Lower lobe of right lung (tissue), 2 donors: ENCODE results near the gene CRIP2. TPM values are rescaled to one million over a fixed set of nuclear protein-coding genes. Genes with fewer than 3 reads are reported as not detected.

Source experiments
- ATAC-seq, 2 donors: fragments of 200-7000 bp; cut with Tn5 transposase; one replicate each; pipeline ENCODE4 v1.9.1; 2020 to 2022; ENCODE audit warnings: mild to moderate bottlenecking in 2 of 2, moderate library complexity in 2 of 2
- DNase-seq: peaks from one replicate; pipeline ENCODE4 v3.0.0-alpha.2; 2020
- H3K27ac ChIP-seq: fragments of 200-600 bp; one replicate; pipeline ENCODE4 v1.8.0; 2022
- H3K27me3 ChIP-seq: fragments of 200-600 bp; one replicate; pipeline ENCODE4 v1.8.0; 2022; ENCODE audit warnings: low read depth
- H3K36me3 ChIP-seq: fragments of 200-600 bp; one replicate; pipeline ENCODE4 v1.8.0; 2022; ENCODE audit warnings: mild to moderate bottlenecking
- H3K4me1 ChIP-seq: fragments of 200-600 bp; one replicate; pipeline ENCODE4 v1.8.0; 2022
- H3K4me3 ChIP-seq: fragments of 200-600 bp; one replicate; pipeline ENCODE4 v1.8.0; 2022; ENCODE audit warnings: mild to moderate bottlenecking
- H3K9me3 ChIP-seq: fragments of 200-600 bp; one replicate; pipeline ENCODE4 v1.8.0; 2022
- CTCF ChIP-seq: fragments of 200-600 bp; IDR thresholded peaks from one replicate; pipeline ENCODE4 v1.8.0; 2022; ENCODE audit warnings: antibody characterized with exemption, mild to moderate bottlenecking
- intact Hi-C: fragments of 100-400 bp; cut with DNase I; formaldehyde crosslinking; loops from one replicate; pipeline ENCODE4 v1.11.0; 2022
- total RNA-seq: library from RNA; stranded (reverse); fragmentation: NEBNext Ultra II Directional; extraction: Animal tissue kit (Norgen Biotek cat#: 25700); gene quantifications from one replicate; pipeline ENCODE4 v1.2.1, GENCODE V29; 2021
- donor health status: DM: no; HTN: yes; CAD: no; lungs with severe emphysema.

CRIP2 gene
- total RNA-seq, 1 donor from 2014 or later = 143 TPM

- DNase-seq (peak; percentile 73), ATAC-seq (no peak)
- peaks cover 7% of the 10 kb centered on the region for H3K36me3 ChIP-seq
- peaks cover 98% of the 10 kb centered on the region for H3K4me1 ChIP-seq
- H3K27me3 ChIP-seq = no peaks in the 10 kb centered on the region
- H3K27ac ChIP-seq = peak overlapping the region; percentile 99
- no peaks in the 10 kb centered on the region for H3K9me3 ChIP-seq
- no peak for TF ChIP-seq CTCF
- H3K4me3 ChIP-seq = no peak overlapping the region
- intact Hi-C loops = no loop called here
These were observed 9.7 kb downstream of the CRIP2 start for GRCh38 chr14:105484069-105484996.

- DNase-seq (no peak), ATAC-seq (no peak)
- H3K27me3 ChIP-seq = no peaks in the 10 kb centered on the region
- H3K27ac ChIP-seq = peak overlapping the region; percentile 99
- H3K9me3 ChIP-seq = no peaks in the 10 kb centered on the region
- no peak overlapping the region for H3K4me3 ChIP-seq
- no peaks in the 10 kb centered on the region for H3K36me3 ChIP-seq
- H3K4me1 ChIP-seq = peaks cover 99% of the 10 kb centered on the region
- TF ChIP-seq CTCF = no peak
- intact Hi-C loops = no loop called here
These were observed 10.4 kb downstream of the CRIP2 start for GRCh38 chr14:105484997-105485393.

- peaks cover 92% of the 10 kb centered on the region for H3K4me1 ChIP-seq
- ATAC-seq (no peak), DNase-seq (no peak)
- no peaks in the 10 kb centered on the region for H3K36me3 ChIP-seq
- no peaks in the 10 kb centered on the region for H3K27me3 ChIP-seq
- intact Hi-C loops = no loop called here
- peak overlapping the region; percentile 83 for H3K4me3 ChIP-seq
- TF ChIP-seq CTCF = peak; percentile 52
- no peaks in the 10 kb centered on the region for H3K9me3 ChIP-seq
- H3K27ac ChIP-seq = peak overlapping the region; percentile 99
These were observed 11.1 kb downstream of the CRIP2 start for GRCh38 chr14:105485739-105486162.

GRCh38 chr14:105486163-105486973, 11.7 kb downstream of the CRIP2 start, which contains the start of gene CRIP1:
Gene CRIP1, plus strand, starts transcription at chr14:105486886. Its CDS starts 374 bp downstream, at chr14:105487260.
- peak within 1 kb of the TSS; percentile 83 for H3K4me3 ChIP-seq
- TF ChIP-seq CTCF = no peak
- ATAC-seq = no peak
- H3K36me3 ChIP-seq = no peaks in the 10 kb centered on the region
- peak within 1 kb of the TSS; percentile 99 for H3K27ac ChIP-seq
- intact Hi-C loops = no loop called here
- H3K9me3 ChIP-seq = no peaks in the 10 kb centered on the region
- peaks cover 86% of the 10 kb centered on the region for H3K4me1 ChIP-seq
- no peak for DNase-seq
- H3K27me3 ChIP-seq = no peaks in the 10 kb centered on the region

GRCh38 chr14:105486974-105487448, 12.4 kb downstream of the CRIP2 start:
- DNase-seq = peak; percentile 81
- intact Hi-C loops = no loop called here

More at GRCh38 chr14:105486974-105487448, 12.4 kb downstream of the CRIP2 start:
- peak overlapping the region; percentile 99 for H3K27ac ChIP-seq
- H3K9me3 ChIP-seq = no peaks in the 10 kb centered on the region
- no peak for TF ChIP-seq CTCF
- ATAC-seq = no peak
- no peaks in the 10 kb centered on the region for H3K27me3 ChIP-seq
- peak overlapping the region; percentile 83 for H3K4me3 ChIP-seq
- H3K36me3 ChIP-seq = no peaks in the 10 kb centered on the region
- H3K4me1 ChIP-seq = peaks cover 79% of the 10 kb centered on the region
